DMS79 treated with DMSO at 0.1 percent for 48 hours (cell line): ENCODE data around the gene GNB1L.

Source experiments
- DNase-seq: peaks from one replicate; lab custom pipeline; 2025; lab: John Stamatoyannopoulos, UW

The GNB1L gene

DNA sequence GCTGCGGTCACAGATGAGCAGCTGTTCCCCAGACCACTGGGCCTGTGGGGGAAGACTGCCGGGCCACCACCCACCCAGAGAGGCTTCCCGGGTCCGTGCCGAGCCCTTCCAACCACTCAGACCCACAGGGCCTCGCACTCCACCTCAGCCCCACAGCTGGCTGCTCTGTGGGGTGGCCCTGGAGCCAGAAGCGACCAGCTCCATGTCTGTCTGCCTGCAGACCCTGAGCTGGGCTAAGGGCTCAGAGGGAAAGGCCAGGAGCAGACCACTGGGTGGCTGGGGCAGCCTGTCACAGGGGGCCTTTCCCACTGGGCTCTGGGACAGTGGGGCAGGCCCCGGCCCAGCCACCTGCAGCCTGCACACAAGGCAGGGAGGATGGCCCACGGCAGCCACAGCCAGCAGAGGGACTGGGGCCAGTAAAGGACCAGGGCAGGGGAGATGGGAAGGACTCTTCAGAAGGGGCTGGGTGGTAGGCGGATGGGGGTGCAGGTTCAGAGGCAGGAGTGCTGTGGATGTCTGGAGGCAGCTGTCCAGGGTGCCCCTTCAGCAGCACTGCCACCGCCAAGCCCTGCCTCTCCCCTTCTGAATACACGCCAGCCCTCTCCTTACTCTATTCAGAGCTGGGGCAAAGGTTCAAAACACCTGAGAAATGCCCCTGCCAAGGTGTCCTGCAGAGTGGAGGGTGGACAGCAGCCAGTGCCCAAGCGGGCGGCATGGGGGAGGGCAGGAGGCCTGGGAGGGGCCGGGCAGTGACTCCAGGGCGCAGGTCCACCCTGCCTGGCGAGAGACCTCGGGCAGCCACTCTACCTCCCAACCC, 32.2 kb downstream of the GNB1L start:
- no peak for DNase-seq

DNA sequence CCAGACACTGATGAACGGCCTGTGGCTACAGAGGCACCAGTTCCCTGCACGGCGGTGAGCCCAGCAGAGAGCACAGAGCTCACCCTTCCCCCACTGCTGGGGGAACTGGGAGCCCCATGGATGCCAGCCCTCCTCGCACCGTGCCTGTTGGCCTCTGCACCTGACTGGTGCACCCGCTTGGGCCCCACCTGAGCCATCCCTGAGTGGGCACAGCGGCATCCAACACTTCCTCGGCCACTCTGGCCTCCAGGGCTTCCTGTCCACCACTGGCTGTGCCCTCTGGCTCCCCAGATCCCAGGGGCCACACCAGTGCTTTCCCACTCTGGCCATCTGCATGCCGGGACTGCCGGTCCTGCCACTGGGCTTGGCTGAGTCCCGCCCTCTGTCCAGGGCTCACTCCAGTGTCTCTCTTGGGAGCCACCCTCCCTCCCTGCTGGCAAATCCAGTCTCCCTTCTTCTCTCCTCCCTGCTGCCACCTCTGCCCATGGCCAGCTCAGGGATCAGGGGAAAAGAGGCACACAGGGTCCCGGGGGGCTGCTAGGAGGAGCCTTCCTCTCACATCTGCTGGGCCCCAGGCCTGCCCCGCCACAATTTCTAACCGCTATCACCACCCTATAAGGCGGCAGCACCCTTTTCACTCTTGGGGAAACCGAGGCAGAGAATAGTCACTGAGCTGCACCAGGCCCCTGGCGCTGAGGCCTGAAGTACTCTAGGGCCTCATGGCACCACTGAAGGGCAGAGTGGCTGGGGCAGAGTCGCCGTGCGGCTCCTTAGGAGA, 33.0 kb downstream of the GNB1L start:
- no peak for DNase-seq

DNA sequence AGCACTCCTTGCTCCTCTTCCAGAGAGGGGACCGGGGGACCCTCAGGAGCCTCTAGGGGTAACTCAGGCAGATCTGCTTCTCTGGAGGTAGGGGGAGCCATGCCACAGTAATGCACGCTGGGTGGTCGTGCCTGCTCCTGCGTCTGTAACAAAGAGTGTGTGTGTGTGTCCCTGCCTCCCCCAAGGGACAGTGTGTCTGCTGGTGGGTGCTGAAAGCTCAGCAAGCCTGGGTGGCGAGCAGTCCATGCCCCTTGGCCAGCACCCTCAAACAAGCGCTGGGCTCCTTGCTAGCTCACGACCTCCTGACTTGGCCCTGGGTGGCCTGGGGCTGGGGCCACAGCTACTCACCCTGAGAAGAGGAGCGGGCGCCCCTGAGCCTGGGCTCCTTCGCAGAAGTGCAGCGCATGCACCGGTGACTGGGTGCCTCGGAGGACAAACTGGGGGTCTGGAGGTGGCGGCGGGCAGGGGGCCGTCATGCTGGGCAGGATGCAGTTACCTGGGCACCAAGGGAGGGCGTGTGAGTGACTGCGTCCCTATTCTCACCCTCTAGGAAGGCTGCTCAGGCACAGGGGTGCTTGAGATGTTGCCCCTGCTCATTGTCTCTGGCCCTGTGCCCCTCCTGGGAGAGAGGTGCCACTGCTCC, 33.7 kb downstream of the GNB1L start:
- DNase-seq = no peak

DNA sequence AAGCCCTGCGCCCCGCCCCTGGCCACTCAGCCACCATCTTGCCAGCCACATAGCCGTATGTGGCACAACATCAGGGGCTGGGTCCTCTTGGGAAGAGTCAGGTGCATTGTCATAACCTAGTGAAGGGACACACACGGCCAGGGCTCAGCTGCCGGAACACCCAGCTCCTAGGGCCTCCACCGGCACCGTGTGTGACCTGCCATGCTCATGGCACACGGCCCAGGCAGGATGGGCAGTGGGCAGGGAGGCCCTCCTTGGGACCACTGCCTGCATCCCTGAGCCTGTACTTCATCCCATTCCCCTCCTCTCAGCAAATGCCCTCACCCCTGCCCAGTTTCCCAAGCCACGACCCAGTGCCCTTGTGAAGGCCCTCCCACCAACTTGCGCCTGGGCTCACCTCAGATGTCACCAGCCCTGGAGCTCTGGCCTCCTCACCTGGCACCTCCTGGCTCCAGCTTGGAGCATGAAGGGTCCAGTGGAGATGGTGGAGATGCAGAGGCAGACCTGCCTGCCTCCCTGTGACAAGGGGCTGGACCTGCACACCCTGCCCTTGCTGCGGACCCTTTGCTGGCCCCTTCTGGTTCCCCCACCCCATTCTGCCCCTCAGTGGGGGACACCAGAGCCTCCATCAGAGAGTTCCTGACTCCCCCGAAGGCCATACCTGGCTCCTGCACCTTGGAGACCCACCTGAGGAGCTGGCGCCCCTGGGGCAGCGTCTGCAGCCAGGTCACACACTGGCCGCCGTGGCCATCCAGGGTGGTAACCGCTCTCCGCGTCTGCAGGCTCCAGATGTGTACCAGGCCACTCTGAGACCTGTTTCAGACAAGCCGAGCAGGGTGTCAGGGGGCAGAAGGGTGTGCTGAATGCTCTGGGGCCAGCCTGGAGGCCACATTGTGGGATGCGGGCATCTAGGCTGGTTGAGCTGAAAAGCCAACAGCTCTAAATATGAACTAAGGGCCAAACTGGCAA, 34.5 kb downstream of the GNB1L start:
- DNase-seq = no peak

DNA sequence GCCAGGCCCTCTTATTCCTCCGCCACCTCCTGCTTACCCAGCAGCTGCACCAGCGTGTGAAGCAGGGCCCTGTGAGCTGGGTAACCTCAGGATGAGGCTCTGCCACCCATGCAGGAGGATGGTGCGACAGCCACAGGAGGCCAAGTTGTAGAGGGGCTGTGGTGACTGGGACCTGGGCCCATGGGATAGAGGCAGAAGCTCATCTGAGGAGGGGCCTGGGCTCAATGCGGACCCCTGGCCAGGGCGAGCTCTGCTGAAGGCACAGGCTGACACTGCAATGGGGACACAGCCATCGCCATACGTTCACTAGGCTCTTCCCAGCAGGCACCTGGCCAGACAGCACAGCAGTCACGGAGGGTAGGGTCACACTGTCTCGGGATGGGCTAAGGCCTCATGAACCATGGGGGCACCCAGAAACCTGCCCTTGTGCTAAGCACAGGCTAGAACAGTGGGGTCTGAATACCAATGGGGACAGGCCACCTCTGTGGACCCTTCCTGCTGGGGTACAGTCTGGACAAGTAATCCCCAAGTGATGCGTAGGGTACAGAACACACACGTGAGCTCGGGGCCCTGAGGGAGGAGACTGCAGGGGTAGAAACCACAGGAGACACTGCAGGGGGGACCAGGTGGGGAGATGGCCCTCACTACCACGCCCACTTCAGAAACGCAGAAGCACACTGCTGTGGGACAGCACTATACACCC, 35.3 kb downstream of the GNB1L start:
- DNase-seq = no peak

DNA sequence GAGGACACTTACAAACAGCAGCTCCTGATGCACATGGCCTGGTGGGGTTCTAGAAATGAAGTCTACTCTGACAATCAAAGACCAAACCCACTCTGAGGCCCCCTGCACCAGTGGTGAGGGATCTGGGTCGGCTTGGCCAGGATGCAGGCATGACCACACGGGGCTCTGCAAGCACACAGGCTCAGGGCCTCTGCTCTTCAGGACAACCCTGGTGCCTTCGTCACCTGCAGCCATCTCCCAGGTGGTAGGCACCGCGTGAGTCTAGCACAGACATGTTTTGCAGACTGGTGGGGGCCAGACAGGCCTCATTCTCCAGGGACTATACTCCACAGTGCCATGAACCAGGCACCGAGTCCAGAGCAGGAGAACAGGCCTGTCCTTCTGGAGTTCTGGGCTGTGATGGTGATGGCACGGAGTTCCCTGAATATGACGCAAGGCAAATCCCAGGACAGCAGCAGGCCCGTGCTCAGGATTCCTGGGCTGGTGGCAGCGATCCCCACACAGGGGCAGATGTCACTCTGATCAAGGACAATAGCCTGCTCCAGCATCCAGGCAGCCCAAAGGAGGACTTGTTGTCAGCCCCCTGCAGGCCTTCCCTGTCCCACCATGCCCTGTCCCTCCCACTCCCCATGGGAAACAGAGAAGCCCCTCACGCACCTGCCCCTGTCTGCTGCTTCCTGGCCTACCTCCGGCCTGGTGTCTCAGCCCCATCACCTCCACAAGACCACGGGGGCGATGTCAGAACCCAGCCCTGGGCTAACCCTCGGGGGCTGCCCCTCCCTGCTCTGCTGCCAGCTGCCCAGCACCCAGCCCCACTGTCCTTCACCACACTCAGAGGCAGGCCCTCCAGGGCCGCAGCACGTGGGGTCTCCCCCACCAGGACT, 36.1 kb downstream of the GNB1L start:
- DNase-seq = no peak

DNA sequence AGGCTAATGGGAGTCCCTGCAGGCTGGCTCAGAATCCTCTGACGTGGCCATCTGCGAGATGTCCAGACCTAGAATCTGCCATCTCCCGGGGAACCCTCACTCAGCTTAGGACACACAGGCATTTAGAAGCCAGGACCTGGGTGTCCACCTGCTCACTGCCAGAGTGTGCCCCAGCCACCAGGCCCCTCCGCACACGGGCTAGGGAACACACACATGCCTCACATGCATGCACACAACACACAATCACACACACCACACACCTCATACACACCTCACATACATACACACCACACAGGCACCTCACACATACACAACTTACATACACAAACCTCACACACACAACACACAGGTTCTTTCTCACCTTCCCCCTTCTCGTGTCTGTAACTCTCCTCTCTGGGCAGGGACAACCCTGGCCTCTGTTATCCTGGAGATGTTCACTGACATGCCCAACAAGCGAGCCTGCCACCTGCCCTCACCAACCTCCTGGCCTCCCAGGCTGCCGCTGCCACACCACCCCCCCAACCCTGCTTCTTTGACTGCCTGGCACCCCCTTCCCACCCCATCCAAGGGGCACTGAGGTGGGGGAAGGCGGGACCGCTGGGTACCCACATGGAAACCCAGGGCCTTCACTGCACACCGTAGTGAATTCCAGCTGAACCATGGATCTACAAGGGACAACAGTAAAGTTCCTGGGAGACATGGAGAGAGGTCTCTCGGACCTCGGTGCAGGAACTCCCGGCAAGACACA, 38.1 kb downstream of the GNB1L start:
- no peak for DNase-seq

DNA sequence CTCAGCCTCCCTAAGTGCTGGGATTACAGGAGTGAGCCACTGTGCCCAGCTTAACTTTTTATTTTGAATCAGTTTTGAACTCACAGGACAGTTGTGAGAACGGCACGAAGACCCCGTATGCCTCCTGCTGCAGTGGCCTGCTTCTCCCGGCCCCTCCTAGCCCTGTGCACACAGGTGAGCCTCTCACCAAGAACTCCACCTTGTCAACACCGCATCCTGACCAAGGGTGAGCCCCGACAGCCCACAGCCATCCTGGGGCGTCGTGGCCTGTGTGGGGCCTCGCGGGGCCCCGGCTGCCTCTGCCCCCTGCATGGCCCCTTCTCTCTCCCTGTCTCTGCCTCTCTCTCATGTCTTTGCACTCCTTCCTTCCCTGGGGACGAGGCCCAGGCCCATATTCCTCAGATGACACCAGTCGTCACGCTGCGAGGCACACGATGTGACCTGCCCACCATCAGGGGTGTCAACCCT, 38.8 kb downstream of the GNB1L start:
- no peak for DNase-seq

DNA sequence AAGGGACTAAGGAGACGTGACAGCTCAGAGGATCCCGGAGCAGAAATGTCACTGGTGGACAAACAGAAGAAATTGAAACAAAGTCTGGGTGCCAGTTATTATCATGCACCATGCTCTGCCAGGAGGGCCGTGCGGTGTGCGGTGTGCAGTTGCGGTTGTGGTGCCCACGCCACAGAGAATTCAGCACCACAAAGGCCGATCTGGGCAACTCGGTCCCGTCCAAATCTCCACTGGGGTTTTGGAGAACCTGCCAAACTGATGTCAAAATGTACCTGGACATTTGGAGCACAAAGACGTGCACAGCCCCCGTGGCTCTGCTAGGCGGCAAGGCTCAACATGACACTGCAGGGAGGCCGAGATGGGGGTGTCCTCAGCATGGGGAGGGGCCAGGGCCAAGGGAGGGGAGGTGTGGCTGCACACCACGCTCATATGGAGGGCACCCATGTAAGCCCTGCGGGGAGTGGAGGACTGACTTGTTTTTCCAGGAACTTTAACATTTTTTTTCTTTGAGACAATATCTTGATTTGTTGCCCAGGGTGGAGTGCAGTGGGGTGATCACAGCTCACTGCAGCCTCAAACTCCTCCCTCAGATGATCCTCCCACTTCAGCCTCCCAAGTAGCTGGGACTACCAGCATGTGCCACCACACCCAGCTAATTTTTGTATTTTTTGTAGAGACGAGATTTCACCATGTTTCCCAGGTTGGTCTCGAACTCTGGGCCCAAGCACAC, 39.4 kb downstream of the GNB1L start:
- DNase-seq = no peak

DNA sequence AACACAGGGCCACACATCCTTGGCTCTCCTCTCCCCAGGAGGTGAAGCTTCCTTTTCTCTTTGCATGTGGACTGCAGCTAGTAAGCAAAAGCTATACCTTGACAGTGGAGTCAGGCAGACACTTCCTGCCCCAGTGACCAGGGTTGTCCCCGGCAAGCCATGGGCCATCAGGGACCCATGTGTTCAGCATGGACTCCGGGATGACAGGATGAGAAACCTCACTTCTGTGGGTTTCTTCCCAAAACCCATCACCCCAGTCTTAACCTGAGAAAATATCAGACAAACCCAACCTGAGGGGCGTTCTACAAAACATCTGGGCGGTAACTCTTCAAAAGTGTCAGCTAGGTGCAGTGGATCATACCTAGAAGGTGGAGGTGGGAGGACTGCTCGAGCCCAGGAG, 40.2 kb downstream of the GNB1L start:
- DNase-seq = no peak

DNA sequence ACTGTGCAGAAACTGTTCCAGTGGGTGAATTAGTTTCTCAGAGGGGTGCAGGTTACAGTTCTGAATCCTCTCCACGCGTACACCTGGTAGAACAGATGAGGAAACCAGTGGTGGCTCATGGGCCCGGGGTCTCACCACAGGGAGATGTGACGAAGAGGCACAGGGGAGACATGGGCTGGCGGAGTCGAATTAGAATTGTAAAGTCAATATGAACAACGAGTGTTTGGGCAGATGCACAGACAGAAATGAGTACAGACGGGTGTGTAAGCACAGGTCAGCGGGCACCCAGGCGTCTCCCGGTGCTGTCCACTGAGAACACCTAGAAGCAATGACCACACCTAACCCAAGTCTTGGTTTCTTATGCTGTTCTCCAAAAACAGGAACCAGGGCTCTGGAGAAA, 41.8 kb downstream of the GNB1L start:
- DNase-seq = no peak

DNA sequence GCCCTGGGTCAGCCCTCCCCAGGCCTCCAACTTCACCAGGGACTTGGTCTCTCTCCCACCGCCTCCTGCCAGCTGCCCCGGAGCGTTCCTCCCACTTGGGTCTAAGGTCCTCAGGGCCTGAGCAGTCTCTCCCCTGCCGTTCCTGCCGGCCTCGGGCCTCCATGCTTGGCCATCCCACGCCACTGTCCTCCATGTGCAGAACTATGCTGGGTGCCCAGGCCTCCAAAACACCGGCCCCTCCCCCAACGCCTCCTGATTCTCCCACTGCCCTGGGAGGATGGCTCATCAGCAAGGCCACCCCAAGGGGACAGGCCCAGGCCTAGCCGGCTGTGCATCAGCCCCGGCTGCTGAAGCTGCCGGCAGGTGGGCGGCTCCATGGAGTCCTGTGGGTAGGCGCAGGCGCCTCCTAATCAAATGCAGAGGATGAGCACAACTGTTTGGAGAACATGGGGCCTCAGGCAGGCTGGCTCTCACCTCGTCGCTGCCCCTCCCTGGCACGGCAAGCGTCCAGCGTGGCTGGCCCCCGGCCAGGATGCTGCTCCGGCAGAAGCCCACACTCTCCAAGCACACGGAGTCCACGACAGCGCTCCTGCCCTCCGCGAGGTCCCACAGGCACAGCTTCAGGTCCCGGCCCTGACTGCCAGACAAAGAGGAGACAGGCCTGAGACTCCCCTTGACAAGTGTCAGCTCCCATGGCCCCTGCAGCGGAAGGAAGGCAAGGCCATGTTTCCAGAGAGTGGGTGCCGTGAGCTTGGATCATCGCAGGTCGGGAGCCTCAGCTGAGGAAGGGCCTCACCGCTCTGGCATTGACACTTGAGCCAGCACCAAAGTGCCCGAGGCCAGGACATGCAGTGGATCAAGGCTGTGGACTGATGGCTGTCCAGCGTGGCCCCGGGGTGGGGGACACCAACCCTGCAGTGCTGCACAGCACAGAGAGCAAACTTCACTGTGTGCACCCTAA, 42.6 kb downstream of the GNB1L start:
- no peak for DNase-seq

DNA sequence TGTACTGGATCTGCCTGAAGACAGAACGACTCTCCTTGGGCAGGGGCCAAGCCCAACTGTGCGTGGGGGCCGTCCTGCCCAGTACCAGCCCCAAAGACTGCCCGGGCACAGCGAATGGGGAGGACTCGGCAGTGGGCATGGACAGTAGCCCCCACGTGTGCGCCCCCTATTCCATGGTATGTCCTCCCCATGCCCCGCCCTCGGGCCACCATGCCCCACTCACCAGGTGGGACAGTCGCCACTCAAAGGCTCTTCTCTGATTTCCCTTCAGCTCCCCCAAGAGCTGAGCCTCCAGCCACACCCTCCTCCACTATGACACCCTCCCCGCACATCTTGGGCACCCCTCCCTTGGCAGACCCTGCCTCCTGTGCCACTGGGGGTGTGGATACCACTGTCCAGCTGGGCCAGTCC, 43.5 kb downstream of the GNB1L start:
- DNase-seq = no peak

DNA sequence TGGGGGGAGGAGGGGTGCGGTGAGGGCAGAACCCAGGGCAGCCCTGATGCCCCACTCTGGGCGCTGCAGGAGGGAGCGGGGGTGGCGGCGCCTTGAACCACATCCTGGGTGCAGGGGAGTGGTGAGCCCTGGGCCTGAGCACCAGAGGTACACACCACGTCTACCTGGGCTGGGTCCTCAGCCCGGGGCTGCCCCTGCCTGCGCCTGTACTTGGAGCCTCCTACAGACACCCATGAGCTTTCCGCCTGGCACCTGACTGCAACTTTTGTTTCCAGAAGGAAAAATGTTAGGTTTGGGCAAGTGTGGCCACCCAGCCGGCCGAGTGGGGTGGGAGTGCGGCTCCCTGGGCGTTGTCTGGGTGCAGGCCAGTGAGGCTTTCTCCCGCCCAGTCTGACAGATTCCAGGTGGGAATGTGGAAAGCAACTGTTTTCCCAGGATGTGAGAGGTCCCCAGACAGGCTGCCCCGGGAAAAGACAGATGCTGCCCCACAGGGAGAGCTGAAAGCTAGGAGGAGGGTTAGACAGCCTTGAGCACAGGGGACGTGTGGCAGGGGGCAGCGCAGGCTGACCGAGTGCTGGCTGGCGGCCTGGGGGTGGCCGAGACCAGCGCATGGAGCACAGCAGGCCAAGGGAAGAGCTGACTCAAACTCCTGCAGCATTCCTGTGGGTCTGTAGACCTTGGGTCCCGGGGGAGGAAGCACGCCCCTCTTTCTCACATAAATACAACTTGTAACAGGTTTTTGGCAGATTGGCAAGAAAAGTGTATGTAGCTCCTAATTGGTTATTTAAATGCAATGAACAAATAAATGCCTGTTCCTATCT, 44.1 kb downstream of the GNB1L start:
- DNase-seq = no peak

DNA sequence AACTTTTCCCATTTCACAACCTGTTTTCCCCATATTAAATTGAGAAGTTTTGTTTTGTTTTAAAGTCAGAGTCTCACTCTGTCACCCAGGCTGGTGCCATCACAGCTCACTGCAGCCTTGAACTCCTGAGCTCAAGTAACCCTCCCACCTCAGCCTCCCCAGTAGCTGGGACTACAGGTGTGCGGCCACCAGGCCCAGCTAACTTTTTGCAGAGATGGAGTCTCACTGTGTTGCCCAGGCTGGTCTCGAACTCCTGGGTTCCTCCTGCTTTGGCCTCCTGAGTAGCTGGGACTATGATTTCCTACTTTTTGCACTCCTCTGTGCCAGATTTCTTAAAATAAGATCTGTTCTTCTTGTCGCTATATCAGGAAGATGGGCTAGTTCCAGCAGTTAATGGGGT, 44.9 kb downstream of the GNB1L start:
- no peak for DNase-seq

DNA sequence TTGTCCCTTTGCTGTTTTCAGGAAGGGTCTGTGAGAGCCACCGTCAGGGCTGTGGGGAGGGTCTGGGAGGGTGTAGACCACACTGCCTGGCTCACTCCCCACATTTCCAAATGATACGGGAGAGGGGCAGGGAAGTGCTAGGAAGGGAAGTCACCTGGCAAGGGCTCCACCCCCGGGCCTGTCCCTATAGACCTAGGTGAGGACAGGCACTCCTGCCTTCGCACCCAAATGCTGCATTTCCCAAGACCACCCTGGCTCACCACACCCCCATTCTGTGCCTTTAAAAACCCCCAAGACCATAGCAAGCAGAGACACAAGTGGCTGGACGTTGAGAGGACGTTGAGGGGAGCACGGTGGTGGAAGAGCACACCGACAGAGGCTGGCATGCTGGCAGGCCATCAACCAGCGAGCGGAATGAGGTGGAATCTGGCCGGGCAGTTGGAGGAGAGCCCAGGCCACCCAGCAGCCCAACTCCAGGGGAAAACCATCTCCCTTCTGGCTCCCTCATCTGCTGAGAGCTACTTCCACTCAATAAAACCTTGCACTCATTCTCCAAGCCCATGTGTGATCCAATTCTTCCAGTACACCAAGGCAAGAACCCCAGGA, 45.7 kb downstream of the GNB1L start:
- DNase-seq = no peak
